CD8-positive, alpha-beta memory T cell (primary cell): ENCODE measurements around the gene TAGLN2. TPM values are rescaled to one million over a fixed set of nuclear protein-coding genes. Genes with fewer than 3 reads are reported as not detected.
A peak's percentile ranks its signal among the peaks of the same experiment; 100 is the strongest.

ENCODE experiments used
- CTCF ChIA-PET: fragments of 350-600 bp; sonication (Branson Sonifier 250); formaldehyde crosslinking; loops from one replicate; lab custom pipeline; 2021; ENCODE audit warnings: antibody characterized with exemption; lab: Charles Lee
- POLR2A ChIA-PET: fragments of 350-600 bp; sonication (Branson Sonifier 250); formaldehyde crosslinking; loops from one replicate; lab custom pipeline; 2021; ENCODE audit warnings: antibody characterized with exemption; lab: Charles Lee
- DNase-seq, 5 donors: peaks; one replicate each; pipeline versions ENCODE4 v3.0.0 to v3.0.0-alpha.2; 2020 to 2022; ENCODE audit warnings: mixed read lengths in 1 of 5
- H3K27ac ChIP-seq: one replicate; pipeline ENCODE4 v1.7.0; 2013; ENCODE audit warnings: low read depth, mild to moderate bottlenecking, low read length, moderate library complexity
- H3K27me3 ChIP-seq: 2 replicates; pipeline ENCODE4 v1.7.0; 2013; ENCODE audit warnings: low read length, mild to moderate bottlenecking; ENCODE audit not compliant: insufficient read depth, poor library complexity, severe bottlenecking
- H3K36me3 ChIP-seq: 2 replicates; pipeline ENCODE4 v1.7.0; 2013; ENCODE audit warnings: mild to moderate bottlenecking, low read length, moderate library complexity; ENCODE audit not compliant: insufficient read depth
- H3K4me1 ChIP-seq: 2 replicates; pipeline ENCODE4 v1.7.0; 2013; ENCODE audit warnings: mild to moderate bottlenecking, low read length, moderate library complexity; ENCODE audit not compliant: insufficient read depth
- H3K4me3 ChIP-seq: 2 replicates; pipeline ENCODE4 v1.7.0; 2013; ENCODE audit warnings: mild to moderate bottlenecking, low read length
- H3K9me3 ChIP-seq: 2 replicates; pipeline ENCODE4 v1.7.0; 2013; ENCODE audit warnings: mild to moderate bottlenecking, low read length
- H3K27ac Mint-ChIP-seq, 8 donors: one replicate each; pipeline ENCODE4 v1.8.0; 2020 to 2021; ENCODE audit warnings: mixed read lengths in 8 of 8, mild to moderate bottlenecking in 6 of 8, inconsistent platforms in 3 of 8, moderate library complexity in 3 of 8
- H3K27me3 Mint-ChIP-seq, 2 donors: one replicate each; pipeline ENCODE4 v1.8.0; 2020 to 2021; ENCODE audit warnings: mixed read lengths in 2 of 2, mild to moderate bottlenecking in 1 of 2, moderate library complexity in 1 of 2
- H3K36me3 Mint-ChIP-seq, 3 donors: one replicate each; pipeline ENCODE4 v1.8.0; 2020 to 2021; ENCODE audit warnings: mixed read lengths in 3 of 3, inconsistent platforms in 1 of 3, mild to moderate bottlenecking in 1 of 3
- H3K4me1 Mint-ChIP-seq, 3 donors: one replicate each; pipeline ENCODE4 v1.8.0; 2020 to 2021; ENCODE audit warnings: mixed read lengths in 3 of 3, inconsistent platforms in 1 of 3, mild to moderate bottlenecking in 1 of 3
- H3K4me3 Mint-ChIP-seq, 7 donors: one replicate each; pipeline ENCODE4 v1.8.0; 2020 to 2021; ENCODE audit warnings: mixed read lengths in 7 of 7, mild to moderate bottlenecking in 6 of 7, moderate library complexity in 4 of 7, inconsistent platforms in 2 of 7
- H3K9me3 Mint-ChIP-seq, 5 donors: one replicate each; pipeline ENCODE4 v1.8.0; 2020 to 2022; ENCODE audit warnings: mixed read lengths in 5 of 5, mild to moderate bottlenecking in 3 of 5, moderate library complexity in 2 of 5, inconsistent platforms in 1 of 5
- polyA plus RNA-seq: library from polyadenylated mRNA; unstranded; fragments of 300-500 nt; fragmentation: Illumina TruSeq; gene quantifications from one replicate; pipeline ENCODE4 v1.2.3, GENCODE V29; 2021
- total RNA-seq, 2 experiments: library from RNA; stranded (reverse); gene quantifications; one replicate each; pipeline ENCODE4 v1.2.3, GENCODE V29; 2021

The TAGLN2 gene
- total and polyA plus RNA-seq, 3 experiments from 2014 or later: 566 to 811 (median 578) TPM

DNA sequence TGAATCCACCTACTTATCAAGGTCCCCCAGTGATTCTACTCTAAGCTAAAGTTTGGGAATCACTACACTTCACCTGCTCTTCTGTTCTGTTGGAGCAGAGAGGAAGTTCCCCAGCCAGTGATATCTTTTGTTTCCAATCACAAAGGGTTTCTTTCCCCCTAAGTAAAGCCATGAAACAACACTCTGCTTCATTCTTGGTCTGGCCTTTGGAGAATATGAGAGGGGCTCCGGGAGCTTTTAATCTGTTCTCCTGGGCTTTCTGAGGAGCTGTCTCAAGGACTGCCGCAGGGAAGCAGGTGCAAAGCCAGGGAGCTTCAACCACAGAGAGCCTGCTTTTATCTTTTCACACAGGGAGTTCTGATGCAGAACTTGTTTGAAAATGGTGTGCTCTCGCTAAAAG is 38.8 kb upstream of the TAGLN2 start:
- peaks cover 0 to 1% (median 0%) of the 10 kb centered on the region in 5 donors for H3K9me3 Mint-ChIP-seq
- Histone ChIP-seq H3K27me3 (no peaks in the 10 kb centered on the region), H3K9me3 (no peaks in the 10 kb centered on the region), H3K36me3 (no peaks in the 10 kb centered on the region), H3K4me1 (no peaks in the 10 kb centered on the region), H3K27ac (no peak overlapping the region), H3K4me3 (no peak overlapping the region)
- POLR2A ChIA-PET: no interaction called here
- H3K4me1 Mint-ChIP-seq: no peaks in the 10 kb centered on the region
- H3K27ac Mint-ChIP-seq: no peak overlapping the region
- peaks cover 21 to 50% of the 10 kb centered on the region in 2 donors for H3K27me3 Mint-ChIP-seq
- no peaks in the 10 kb centered on the region for H3K36me3 Mint-ChIP-seq
- CTCF ChIA-PET: interaction anchor here (1.2 kb wide), 1 partner anchor 43 kb away, joined by 3 read pairs; no protein-coding TSS in a partner anchor
- DNase-seq: no peak
- no peak overlapping the region for H3K4me3 Mint-ChIP-seq

DNA sequence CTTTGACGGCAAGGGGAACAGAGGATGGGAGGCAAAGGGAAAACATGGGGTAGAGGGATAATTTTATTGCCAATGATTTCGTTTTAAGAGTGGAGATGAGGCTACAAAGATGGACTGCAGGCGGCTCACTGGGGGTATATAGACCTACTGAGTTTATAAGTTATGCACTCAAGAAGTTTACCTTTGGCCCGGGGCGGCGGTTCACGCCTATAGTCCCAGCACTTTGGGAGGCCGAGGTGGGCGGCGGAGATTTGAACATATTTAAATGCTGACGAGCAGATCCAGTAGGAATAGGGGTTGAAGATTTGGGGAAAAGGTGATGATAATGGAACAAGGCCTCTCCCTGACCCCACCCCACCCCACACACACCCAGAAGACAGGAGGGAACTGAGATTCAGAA is 36.9 kb upstream of the TAGLN2 start:
- Histone ChIP-seq H3K27ac (no peak overlapping the region), H3K36me3 (no peaks in the 10 kb centered on the region), H3K9me3 (no peaks in the 10 kb centered on the region), H3K4me3 (no peak overlapping the region), H3K4me1 (no peaks in the 10 kb centered on the region), H3K27me3 (no peaks in the 10 kb centered on the region)
- Mint-ChIP-seq H3K27ac (no peak overlapping the region), H3K9me3 (no peaks in the 10 kb centered on the region), H3K27me3 (peaks cover 9 to 33% of the 10 kb centered on the region in 2 donors), H3K4me1 (no peaks in the 10 kb centered on the region), H3K4me3 (no peak overlapping the region), H3K36me3 (no peaks in the 10 kb centered on the region)
- DNase-seq: no peak
- ChIA-PET CTCF (no interaction called here), POLR2A (no interaction called here)

DNA sequence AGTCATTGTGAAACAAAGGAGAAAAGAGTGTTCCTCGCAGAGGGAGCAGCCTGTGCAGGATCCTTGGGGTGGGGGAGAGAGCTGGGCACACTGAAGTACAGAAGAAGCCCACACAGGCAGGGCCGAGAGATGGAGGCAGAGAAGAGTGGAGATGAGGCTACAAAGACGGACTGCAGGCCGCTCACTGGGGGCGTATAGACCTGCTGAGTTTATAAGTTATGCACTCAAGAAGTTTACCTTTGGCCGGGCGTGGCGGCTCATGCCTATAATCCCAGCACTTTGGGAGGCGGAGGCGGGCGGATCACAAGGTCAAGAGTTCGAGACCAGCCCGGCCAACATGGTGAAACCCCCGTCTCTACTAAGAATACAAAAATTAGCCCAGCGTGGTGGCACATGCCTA is 36.3 kb upstream of the TAGLN2 start:
- Histone ChIP-seq H3K4me1 (no peaks in the 10 kb centered on the region), H3K27me3 (no peaks in the 10 kb centered on the region), H3K36me3 (no peaks in the 10 kb centered on the region), H3K27ac (no peak overlapping the region), H3K9me3 (no peaks in the 10 kb centered on the region), H3K4me3 (no peak overlapping the region)
- DNase-seq: no peak
- no peaks in the 10 kb centered on the region for H3K4me1 Mint-ChIP-seq
- no peaks in the 10 kb centered on the region for H3K9me3 Mint-ChIP-seq
- CTCF ChIA-PET: no interaction called here
- H3K4me3 Mint-ChIP-seq: no peak overlapping the region
- no peaks in the 10 kb centered on the region for H3K36me3 Mint-ChIP-seq
- POLR2A ChIA-PET: no interaction called here
- H3K27ac Mint-ChIP-seq: peak overlapping the region in 1 of 8 donors; percentile 48
- peaks cover 7 to 28% of the 10 kb centered on the region in 2 donors for H3K27me3 Mint-ChIP-seq

DNA sequence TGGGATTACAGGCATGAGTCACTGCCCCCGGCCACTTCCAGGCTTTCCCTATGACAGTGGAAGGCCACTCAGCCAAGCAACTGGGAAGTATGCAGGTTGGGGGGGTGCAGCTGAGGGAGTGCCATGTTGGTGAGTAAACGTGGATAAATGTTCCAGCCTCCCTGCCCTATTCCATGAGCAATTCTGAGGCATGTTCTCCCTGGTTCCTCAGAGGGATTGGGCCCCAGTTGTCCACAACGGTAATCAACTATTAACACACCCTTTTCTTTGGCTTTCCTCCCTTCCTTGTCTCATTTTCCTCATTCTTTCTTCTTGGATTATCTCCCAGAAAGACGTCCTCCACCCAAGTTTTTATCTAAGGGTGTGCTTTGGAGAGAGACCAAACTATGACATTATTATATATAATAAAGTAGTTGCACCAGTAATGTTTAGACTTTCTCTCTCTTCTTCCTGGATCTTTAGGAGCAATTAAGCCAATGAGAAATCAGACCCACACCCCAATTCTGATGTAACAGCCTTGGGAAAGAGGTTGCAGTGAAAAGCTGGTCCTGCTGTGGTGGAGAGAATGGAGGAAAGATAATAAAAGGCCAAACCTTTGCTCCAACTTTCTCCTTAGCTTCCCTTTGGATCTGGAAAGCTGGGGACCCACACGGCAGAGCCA is 35.5 kb upstream of the TAGLN2 start:
- POLR2A ChIA-PET: no interaction called here
- Mint-ChIP-seq H3K4me1 (no peaks in the 10 kb centered on the region), H3K27ac (no peak overlapping the region), H3K9me3 (no peaks in the 10 kb centered on the region), H3K27me3 (peaks cover 8 to 21% of the 10 kb centered on the region in 2 donors), H3K4me3 (peak overlapping the region in 1 of 7 donors; percentile 10), H3K36me3 (no peaks in the 10 kb centered on the region)
- Histone ChIP-seq H3K9me3 (no peaks in the 10 kb centered on the region), H3K27ac (no peak overlapping the region), H3K4me1 (no peaks in the 10 kb centered on the region), H3K36me3 (no peaks in the 10 kb centered on the region), H3K27me3 (no peaks in the 10 kb centered on the region), H3K4me3 (no peak overlapping the region)
- no peak for DNase-seq
- CTCF ChIA-PET: no interaction called here

DNA sequence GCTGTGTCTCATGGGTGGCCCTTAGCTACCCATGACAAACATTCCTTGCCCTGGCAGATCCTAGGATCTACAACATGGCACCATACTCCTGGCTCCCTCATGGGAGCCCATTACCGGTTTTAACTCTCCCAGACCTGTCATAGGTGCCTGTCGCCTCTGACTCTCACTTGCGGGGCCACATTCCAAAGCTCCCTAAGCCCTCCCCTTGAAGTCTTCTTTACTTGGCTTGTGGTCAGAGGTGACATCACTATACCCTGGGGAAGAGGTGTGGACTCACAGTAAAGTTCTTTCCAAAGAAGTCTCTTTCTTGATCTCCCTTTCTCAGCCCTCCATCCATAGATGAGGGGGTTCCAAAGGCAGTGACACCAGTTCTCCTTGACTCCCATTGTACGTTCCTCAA is 34.1 kb upstream of the TAGLN2 start:
- H3K4me1 Mint-ChIP-seq: no peaks in the 10 kb centered on the region
- no peak overlapping the region for H3K4me3 Mint-ChIP-seq
- H3K27me3 Mint-ChIP-seq: peaks cover 9 to 14% of the 10 kb centered on the region in 2 donors
- Histone ChIP-seq H3K27ac (no peak overlapping the region), H3K4me1 (no peaks in the 10 kb centered on the region), H3K4me3 (no peak overlapping the region), H3K9me3 (no peaks in the 10 kb centered on the region), H3K36me3 (no peaks in the 10 kb centered on the region), H3K27me3 (no peaks in the 10 kb centered on the region)
- no peaks in the 10 kb centered on the region for H3K9me3 Mint-ChIP-seq
- no peaks in the 10 kb centered on the region for H3K36me3 Mint-ChIP-seq
- no peak for DNase-seq
- ChIA-PET POLR2A (no interaction called here), CTCF (no interaction called here)
- no peak overlapping the region for H3K27ac Mint-ChIP-seq

DNA sequence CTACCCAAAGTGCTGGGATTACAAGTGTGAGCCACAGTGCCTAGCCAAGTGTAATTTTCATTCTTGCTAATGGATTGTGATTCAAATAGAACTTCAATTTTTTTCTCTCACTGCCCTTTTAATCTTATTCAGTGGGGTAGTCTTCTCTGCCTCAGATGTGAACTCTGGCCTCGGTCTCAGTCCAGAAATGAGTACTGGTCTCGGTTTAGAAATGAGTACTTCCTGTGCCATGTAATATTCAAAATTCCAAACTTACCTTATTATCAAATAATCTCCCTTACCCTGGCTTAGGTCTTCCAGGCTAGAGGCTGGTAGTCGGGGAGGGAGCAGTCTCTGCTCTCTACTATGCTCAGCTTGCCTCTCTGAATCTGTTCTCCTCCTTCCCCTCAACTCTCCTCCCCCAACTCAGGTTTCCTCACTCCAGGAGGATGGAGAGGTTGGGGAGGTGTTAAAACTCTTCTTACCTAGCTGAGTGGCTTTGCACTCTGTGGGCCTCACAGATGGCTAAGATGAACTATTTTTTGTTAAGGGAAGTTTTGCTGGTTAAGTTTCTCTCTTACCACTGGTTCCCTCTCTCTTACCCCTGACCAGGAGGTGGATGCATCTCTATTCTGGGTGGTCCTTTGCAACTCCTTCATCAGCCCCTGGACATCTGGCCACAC is 33.5 kb upstream of the TAGLN2 start:
- ChIA-PET CTCF (no interaction called here), POLR2A (no interaction called here)
- Mint-ChIP-seq H3K27me3 (peaks cover 9 to 15% of the 10 kb centered on the region in 2 donors), H3K36me3 (no peaks in the 10 kb centered on the region), H3K4me1 (no peaks in the 10 kb centered on the region), H3K27ac (peak overlapping the region in 1 of 8 donors; percentile 24), H3K9me3 (no peaks in the 10 kb centered on the region), H3K4me3 (no peak overlapping the region)
- H3K27me3 ChIP-seq: no peaks in the 10 kb centered on the region
- DNase-seq: no peak
- no peak overlapping the region for H3K27ac ChIP-seq
- H3K4me3 ChIP-seq: no peak overlapping the region
- H3K36me3 ChIP-seq: no peaks in the 10 kb centered on the region
- H3K9me3 ChIP-seq: no peaks in the 10 kb centered on the region
- no peaks in the 10 kb centered on the region for H3K4me1 ChIP-seq

DNA sequence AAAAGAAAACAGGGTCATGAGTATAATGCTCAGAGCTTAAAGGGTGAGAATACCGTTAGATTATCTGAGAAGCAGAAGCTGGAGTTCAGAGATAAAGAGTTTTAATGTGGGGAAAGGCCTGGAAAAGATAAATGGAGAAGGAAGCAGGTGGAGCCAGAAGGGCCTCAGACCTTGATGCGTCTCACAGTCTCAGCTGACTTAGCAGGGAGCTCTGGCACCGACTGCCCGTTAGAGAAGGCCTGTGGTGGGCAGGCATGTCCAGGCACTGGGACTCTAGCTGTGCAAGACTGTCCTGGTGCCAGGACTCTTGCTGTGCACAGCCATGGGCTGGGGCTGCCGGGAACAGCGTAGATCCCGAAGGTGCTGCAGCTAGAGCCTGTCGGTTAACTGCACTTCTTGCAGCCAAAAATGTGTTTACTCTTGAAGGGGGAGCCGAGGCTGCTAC is 32.5 kb upstream of the TAGLN2 start:
- H3K27ac ChIP-seq: no peak overlapping the region
- no peak overlapping the region for H3K27ac Mint-ChIP-seq
- no peaks in the 10 kb centered on the region for H3K9me3 Mint-ChIP-seq
- no peak overlapping the region for H3K4me3 Mint-ChIP-seq
- H3K4me1 Mint-ChIP-seq: no peaks in the 10 kb centered on the region
- H3K4me1 ChIP-seq: no peaks in the 10 kb centered on the region
- H3K36me3 ChIP-seq: no peaks in the 10 kb centered on the region
- no peaks in the 10 kb centered on the region for H3K9me3 ChIP-seq
- H3K27me3 ChIP-seq: no peaks in the 10 kb centered on the region
- no peaks in the 10 kb centered on the region for H3K36me3 Mint-ChIP-seq
- POLR2A ChIA-PET: no interaction called here
- no peak overlapping the region for H3K4me3 ChIP-seq
- CTCF ChIA-PET: no interaction called here
- H3K27me3 Mint-ChIP-seq: peaks cover 9 to 15% of the 10 kb centered on the region in 2 donors
- no peak for DNase-seq

DNA sequence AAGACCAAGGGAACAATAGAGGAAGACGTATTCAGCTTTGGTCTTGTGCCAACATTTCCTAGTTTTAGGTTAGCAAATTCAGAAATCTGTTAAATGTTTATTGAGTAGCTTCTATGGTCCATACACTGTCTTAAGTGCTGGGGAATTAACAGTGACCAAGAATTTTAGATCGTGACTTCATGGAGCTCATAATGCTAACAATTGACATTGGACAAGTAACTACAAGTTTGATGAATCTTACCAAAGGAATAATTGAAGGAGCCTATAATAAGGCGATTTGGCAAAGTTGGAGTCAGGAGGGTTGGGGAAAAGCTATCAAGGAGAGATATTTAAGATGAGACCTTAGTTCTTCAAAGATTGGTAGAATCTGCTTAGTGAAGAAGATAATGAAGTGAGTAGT is 30.1 kb upstream of the TAGLN2 start:
- Histone ChIP-seq H3K27me3 (no peaks in the 10 kb centered on the region), H3K27ac (no peak overlapping the region), H3K4me3 (no peak overlapping the region), H3K4me1 (no peaks in the 10 kb centered on the region), H3K9me3 (no peaks in the 10 kb centered on the region), H3K36me3 (no peaks in the 10 kb centered on the region)
- ChIA-PET CTCF (interaction anchor here (1.4 to 1.8 kb wide), 2 partner anchors 10 to 51 kb away, joined by 3 to 9 read pairs; partner anchors contain the start of gene IGSF9), POLR2A (no interaction called here)
- Mint-ChIP-seq H3K27me3 (peaks cover 9 to 27% of the 10 kb centered on the region in 2 donors), H3K9me3 (no peaks in the 10 kb centered on the region), H3K36me3 (peaks cover 0 to 3% (median 0%) of the 10 kb centered on the region in 3 donors), H3K4me1 (no peaks in the 10 kb centered on the region), H3K27ac (no peak overlapping the region), H3K4me3 (no peak overlapping the region)
- no peak for DNase-seq
